Endodermal cell (in vitro differentiated cells): Measurements from ENCODE around the gene ITGA11. TPM values are rescaled to one million over a fixed set of nuclear protein-coding genes. Genes with fewer than 3 reads are reported as not detected.

ENCODE experiments used
- DNase-seq: peaks from one replicate; pipeline ENCODE4 v3.0.0-alpha.2; 2017
- H3K27ac ChIP-seq: 2 replicates; pipeline ENCODE4 v1.5.1; 2013; ENCODE audit warnings: mild to moderate bottlenecking, low read depth, low read length, moderate library complexity
- H3K27me3 ChIP-seq: 2 replicates; pipeline ENCODE4 v1.6.1; 2013; ENCODE audit warnings: mild to moderate bottlenecking, low read length, moderate library complexity; ENCODE audit not compliant: insufficient read depth, control insufficient read depth, poor library complexity, severe bottlenecking
- H3K36me3 ChIP-seq: 2 replicates; pipeline ENCODE4 v1.7.0; 2013; ENCODE audit warnings: mild to moderate bottlenecking, low read length, moderate library complexity; ENCODE audit not compliant: control insufficient read depth, insufficient read depth
- H3K4me1 ChIP-seq: one replicate; pipeline ENCODE4 v1.7.0; 2013; ENCODE audit warnings: low read length; ENCODE audit not compliant: control insufficient read depth, insufficient read depth
- H3K4me3 ChIP-seq: 2 replicates; pipeline ENCODE4 v1.5.1; 2013; ENCODE audit warnings: mild to moderate bottlenecking, low read length, moderate library complexity
- H3K9ac ChIP-seq: 2 replicates; pipeline ENCODE4 v1.6.1; 2013; ENCODE audit warnings: mild to moderate bottlenecking, low read length, moderate library complexity; ENCODE audit not compliant: poor library complexity, severe bottlenecking; ENCODE audit errors: extremely low read depth
- H3K9me3 ChIP-seq: 2 replicates; pipeline ENCODE4 v1.6.1; 2013; ENCODE audit warnings: mild to moderate bottlenecking, low read length, moderate library complexity; ENCODE audit not compliant: control insufficient read depth
- H3K27ac Mint-ChIP-seq: 2 replicates; pipeline ENCODE4 v1.8.0; 2020; ENCODE audit warnings: mixed read lengths
- H3K27me3 Mint-ChIP-seq: 2 replicates; pipeline ENCODE4 v1.8.0; 2021; ENCODE audit warnings: mild to moderate bottlenecking, mixed read lengths; ENCODE audit not compliant: insufficient read depth
- H3K36me3 Mint-ChIP-seq: 2 replicates; pipeline ENCODE4 v1.8.0; 2020; ENCODE audit warnings: low read depth, mixed read lengths
- H3K4me1 Mint-ChIP-seq: 2 replicates; pipeline ENCODE4 v1.8.0; 2020; ENCODE audit warnings: mixed read lengths
- H3K4me3 Mint-ChIP-seq: 2 replicates; pipeline ENCODE4 v1.8.0; 2020; ENCODE audit warnings: mild to moderate bottlenecking, moderate library complexity, mixed read lengths
- H3K9me3 Mint-ChIP-seq: 2 replicates; pipeline ENCODE4 v1.8.0; 2020; ENCODE audit warnings: mild to moderate bottlenecking, mixed read lengths
- CTCF ChIP-seq: fragments of 200-600 bp; sonication (generic); conservative IDR thresholded peaks from 2 replicates; pipeline ENCODE4 v1.5.0; 2021; ENCODE audit warnings: antibody characterized with exemption, mild to moderate bottlenecking
- WGBS, 2 experiments: methylation state at CpG; one replicate each; pipeline versions ENCODE4 v1.1.5 to v1.1.7; 2013; ENCODE audit warnings: missing lambda C conversion rate in 2 of 2, mixed read lengths in 1 of 2; ENCODE audit not compliant: insufficient coverage in 1 of 2, insufficient read length in 1 of 2; 5-methylcytosine and 5-hydroxymethylcytosine counted together
- total RNA-seq, 2 donors: library from RNA; stranded (reverse); fragmentation: NEBNext Ultra II Directional in 1 of 2; extraction: Animal tissue kit (Norgen Biotek cat#: 25700) in 1 of 2; gene quantifications; 2 replicates in 1 of 2; 3 replicates in 1 of 2; pipeline ENCODE4 v1.2.1, GENCODE V29; 2021

The ITGA11 gene
- total RNA-seq, 2 donors from 2014 or later = 0.35 to 1.4 TPM

- no peaks in the 10 kb centered on the region for H3K4me1 ChIP-seq
- peaks cover 4% of the 10 kb centered on the region for H3K4me1 Mint-ChIP-seq
- H3K27me3 Mint-ChIP-seq = no peaks in the 10 kb centered on the region
- H3K9me3 Mint-ChIP-seq = peaks cover 10% of the 10 kb centered on the region
- peak; percentile 69 for DNase-seq
- H3K4me3 Mint-ChIP-seq = no peak overlapping the region
- no peaks in the 10 kb centered on the region for H3K36me3 Mint-ChIP-seq
- H3K9me3 ChIP-seq = no peaks in the 10 kb centered on the region
- WGBS, 2 experiments = 52 to 57% methylated on average over 3 to 7 of the region's 7 CpGs
- TF ChIP-seq CTCF = peak; percentile 87
- no peak overlapping the region for H3K9ac ChIP-seq
- no peak overlapping the region for H3K27ac Mint-ChIP-seq
- no peak overlapping the region for H3K4me3 ChIP-seq
- no peaks in the 10 kb centered on the region for H3K27me3 ChIP-seq
- H3K36me3 ChIP-seq = no peaks in the 10 kb centered on the region
- H3K27ac ChIP-seq = no peak overlapping the region
These were observed 178.9 kb downstream of the ITGA11 start for GRCh38 chr15:68252925-68253534.

DNA sequence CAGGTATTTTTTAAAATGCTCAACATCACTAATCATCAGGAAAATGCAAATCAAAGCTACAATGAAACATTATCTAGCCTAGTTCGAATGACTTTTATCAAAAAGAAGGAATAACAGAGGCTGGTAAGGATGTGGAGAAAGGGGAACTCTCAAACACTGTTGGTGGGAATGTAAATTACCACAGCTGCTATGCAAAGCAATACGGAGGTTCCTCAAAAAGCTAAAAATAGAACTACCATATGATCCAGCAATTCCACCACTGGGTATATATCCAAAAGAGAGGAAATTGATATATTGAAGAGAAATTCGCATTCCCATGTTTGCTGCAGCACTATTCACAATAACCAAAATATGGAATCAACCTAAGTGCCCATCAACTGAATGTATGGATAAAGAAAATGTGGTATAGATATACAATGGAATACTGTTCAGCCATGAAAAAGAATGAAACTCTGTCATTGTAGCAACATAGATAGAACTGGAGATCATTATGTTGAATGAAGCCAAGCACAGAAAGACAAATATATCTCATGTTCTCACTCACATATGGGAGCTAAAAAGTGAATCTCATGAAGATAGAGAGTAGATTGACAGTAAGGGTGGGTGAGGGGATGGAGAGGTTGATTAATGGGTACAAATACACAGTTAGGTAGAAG is 182.8 kb downstream of the ITGA11 start:
- Histone ChIP-seq H3K27ac (no peak overlapping the region), H3K4me1 (no peaks in the 10 kb centered on the region), H3K9me3 (peaks cover 7% of the 10 kb centered on the region), H3K27me3 (no peaks in the 10 kb centered on the region), H3K9ac (no peak overlapping the region), H3K4me3 (no peak overlapping the region), H3K36me3 (no peaks in the 10 kb centered on the region)
- H3K9me3 Mint-ChIP-seq = peaks cover 22% of the 10 kb centered on the region
- no peak for TF ChIP-seq CTCF
- H3K36me3 Mint-ChIP-seq = peaks cover 4% of the 10 kb centered on the region
- peaks cover 2% of the 10 kb centered on the region for H3K27me3 Mint-ChIP-seq
- no peak overlapping the region for H3K27ac Mint-ChIP-seq
- H3K4me3 Mint-ChIP-seq = no peak overlapping the region
- DNase-seq = no peak
- WGBS, 2 experiments = 82% methylated on average over 2 of the region's 3 CpGs; no CpG with 5 or more reads in 1 of the 2 experiments
- no peaks in the 10 kb centered on the region for H3K4me1 Mint-ChIP-seq

Other genes starting within 250 kb of the ITGA11 start
- 10 to 100 TPM in 1 of 2 donors, 1 to 10 TPM in 1; 9.7 to 17.4 TPM for gene CALML4, start 226.8 kb downstream of the ITGA11 start, total RNA-seq
- 10 to 100 TPM; 51.6 to 59.6 TPM for gene CLN6, start 202.4 kb downstream of the ITGA11 start, total RNA-seq
- gene FEM1B, start 154.4 kb downstream of the ITGA11 start, total RNA-seq = 10 to 100 TPM; 65.4 to 67.9 TPM
- 1 to 10 TPM; 1.1 to 1.2 TPM for gene CORO2B, start 146.8 kb upstream of the ITGA11 start, total RNA-seq